GM12892 (cell line): Measurements from ENCODE around the gene KRT79.

Experiments used
- POLR2A ChIP-seq: IDR thresholded peaks from 2 replicates; pipeline ENCODE4 v1.6.1; 2011; ENCODE audit warnings: low read depth, low read length, control low read depth
- POLR2AphosphoS5 ChIP-seq: IDR thresholded peaks from 2 replicates; pipeline ENCODE4 v1.6.1; 2011; ENCODE audit warnings: low read depth, low read length, control low read depth
- TAF1 ChIP-seq: IDR thresholded peaks from 2 replicates; pipeline ENCODE4 v1.6.1; 2011; ENCODE audit warnings: low read depth, mild to moderate bottlenecking, control low read depth, low read length, borderline replicate concordance

GRCh38 chr12:52851787-52852186, 17.7 kb upstream of the KRT79 start:
- TF ChIP-seq TAF1: no peak
- no peak for TF ChIP-seq POLR2AphosphoS5
- TF ChIP-seq POLR2A: no peak
